Stimulated activated CD8-positive, alpha-beta memory T cell treated with anti-CD3 and anti-CD28 coated beads, Interleukin-2, amount 100 ng/mL, for 48 hours (primary cell): Measurements from ENCODE around the gene GKN2.
A peak's percentile ranks its signal among the peaks of the same experiment; 100 is the strongest.
"Not testable (repeated sequence)": the region's sequence is repeated elsewhere in the genome, so short reads cannot be mapped to it uniquely, and the experiment has no call there.

Experiments
- DNase-seq, 2 donors: peaks; one replicate each; pipeline ENCODE4 v3.0.0-alpha.2; 2020; ENCODE audit warnings: low read depth in 2 of 2

GKN2 gene

GRCh38 chr2:68920481-68921170 lies 32.1 kb downstream of the GKN2 start:
- no peak for DNase-seq

- DNase-seq = no peak
These were observed 34.2 kb downstream of the GKN2 start for GRCh38 chr2:68918497-68918896.

DNA sequence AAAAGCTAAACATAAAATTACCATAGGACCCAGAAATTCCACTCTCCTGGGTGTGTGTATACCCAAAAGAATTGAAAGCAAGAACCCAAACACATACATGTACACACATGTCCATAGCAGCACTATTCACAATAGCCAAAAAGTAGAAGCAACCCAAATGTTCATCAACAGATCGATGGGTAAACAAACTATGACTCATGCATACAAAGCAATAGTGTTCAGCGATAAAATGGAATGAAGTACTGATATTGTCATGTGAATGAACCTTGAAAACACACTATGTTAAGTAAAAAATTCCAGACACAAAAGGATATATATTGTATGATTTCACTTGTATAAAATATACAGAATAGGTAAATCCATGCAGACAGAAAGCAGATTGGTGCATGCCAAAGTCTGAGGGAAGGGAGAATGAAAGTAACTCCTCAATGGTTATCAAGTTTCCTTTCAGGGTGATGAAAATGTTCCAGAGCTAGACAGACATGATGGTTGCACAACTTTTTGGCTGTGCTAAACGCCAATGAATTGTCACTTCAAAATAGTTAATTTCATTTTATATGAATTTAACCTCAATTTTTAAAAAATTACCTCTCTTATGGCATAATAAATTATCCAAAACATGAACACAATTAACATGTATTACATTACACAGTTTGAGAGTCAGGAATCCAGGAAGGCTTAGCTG lies 35.5 kb downstream of the GKN2 start:
- no peak for DNase-seq

GRCh38 chr2:68916226-68916625 lies 36.5 kb downstream of the GKN2 start:
- DNase-seq = no peak

GRCh38 chr2:68915393-68915792 lies 37.3 kb downstream of the GKN2 start:
- no peak for DNase-seq

- DNase-seq = no peak
These were observed 39.3 kb downstream of the GKN2 start for GRCh38 chr2:68913359-68913758.

DNA sequence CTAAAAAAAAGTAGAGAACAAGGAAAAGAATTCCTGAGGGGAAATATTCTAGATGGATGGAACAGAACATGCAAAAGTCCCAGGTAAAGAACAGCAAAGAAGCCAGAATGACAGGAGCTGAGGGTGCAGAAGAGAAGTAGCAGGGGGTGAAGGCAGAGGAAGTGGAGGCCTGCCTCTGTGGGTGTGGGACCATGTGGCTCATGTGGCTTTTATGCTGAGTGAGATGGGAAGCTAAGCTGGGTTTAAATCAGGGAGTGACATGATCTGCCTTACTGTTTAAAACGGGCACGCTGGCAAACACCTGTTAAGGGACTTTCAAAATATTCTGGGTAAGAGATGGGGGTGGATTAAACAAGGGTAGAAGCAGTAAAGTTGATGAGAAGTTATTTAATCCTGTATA lies 40.0 kb downstream of the GKN2 start:
- no peak for DNase-seq

DNA sequence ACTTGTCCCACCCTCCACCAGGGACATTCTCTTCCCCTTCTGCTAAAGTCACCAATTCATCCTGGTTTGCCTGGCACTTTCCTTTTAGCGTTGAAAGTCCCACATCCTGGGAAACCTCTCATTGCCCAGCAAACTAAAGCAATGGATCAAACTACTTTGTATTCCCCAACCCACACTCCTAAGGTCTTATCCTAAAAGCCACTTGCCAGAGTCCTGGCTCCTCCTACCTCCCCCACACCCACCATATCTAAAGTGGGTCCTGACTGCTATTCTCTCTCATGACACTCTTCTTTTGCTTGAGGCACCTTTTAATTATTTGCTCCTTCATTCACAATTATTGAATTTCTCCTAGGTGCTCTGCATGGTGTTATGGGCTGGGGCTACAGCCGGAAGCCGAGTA lies 40.6 kb downstream of the GKN2 start:
- DNase-seq = no peak

DNA sequence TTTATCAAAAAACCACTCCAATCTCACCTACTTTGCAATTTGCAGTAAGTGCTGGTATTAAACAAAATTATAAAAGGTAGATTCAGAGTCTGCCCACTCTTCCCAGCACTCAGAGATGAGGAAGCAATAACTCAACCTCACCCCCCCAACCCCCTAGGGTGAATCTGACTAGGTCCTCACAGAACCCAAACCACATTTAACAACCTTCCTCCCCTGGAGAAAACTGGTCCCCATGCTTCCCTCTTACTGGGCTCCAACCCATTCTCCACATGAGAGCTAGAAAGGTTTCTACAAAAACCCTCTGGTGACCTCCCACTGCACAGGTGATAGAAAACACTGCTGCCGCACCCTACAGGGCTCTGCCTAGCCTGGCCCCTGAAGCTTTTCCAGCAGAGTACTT lies 41.0 kb downstream of the GKN2 start:
- DNase-seq = no peak

DNA sequence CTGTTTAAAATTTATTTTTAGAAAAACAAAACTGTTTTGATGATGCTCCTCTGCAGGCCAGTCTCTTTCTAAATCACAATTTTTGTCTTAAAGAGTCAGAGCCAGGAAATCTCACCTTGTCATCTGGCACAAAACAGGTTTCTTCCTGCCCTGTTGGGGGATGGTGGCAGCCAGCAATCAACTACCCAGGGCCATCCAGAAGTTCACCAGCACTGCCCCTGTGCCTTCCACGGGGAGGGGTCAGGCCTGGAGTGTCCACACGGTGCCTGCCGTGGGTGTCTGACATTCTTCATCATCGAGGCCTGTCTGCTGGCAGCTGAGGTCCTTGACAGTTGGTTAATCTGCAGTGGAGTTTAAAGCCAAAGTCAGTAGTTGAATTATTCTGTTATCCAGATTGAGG lies 41.4 kb downstream of the GKN2 start:
- no peak for DNase-seq

DNA sequence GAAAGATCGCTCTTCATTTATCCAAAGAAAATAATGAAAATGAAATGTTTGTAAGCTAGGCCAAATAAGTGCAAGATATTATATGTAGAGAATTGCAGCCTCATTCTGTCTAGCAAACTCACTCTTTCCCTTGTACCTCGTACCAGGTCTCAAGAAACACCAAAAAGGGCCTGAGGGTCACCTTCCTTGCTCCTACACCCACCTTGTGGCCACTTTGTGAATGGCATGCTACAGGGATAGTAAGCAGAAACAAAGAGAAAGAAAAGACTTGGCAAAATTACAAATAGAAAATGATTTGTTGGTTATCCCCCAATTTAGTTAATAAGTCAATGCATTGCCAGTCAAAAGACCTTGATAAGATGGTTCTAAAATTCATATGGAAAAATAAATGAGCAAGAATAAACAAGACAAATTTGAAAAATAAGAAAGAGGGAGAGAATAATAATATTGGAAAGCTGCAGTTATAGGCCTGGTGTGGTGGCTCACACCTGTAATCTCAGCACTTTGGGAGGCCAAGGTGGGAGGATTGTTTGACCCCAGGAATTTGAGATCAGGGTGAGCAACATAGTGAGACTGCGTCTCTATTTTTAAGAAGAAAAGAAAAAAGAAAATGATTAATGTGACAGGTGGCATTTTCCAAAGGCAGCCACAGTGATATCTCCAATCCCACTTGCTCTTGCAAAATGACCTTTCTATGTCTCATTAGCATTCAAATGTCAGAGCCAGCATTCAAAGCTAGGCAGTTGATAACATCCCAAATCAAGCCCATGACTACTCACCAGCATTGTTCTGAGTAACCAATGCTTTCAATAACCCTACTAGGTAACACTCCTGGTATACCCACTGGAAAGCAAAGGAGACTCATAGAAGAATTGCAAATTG lies 42.7 kb downstream of the GKN2 start:
- DNase-seq = peak; percentile 45 to 61

GRCh38 chr2:68908392-68908970 lies 44.2 kb downstream of the GKN2 start:
- DNase-seq = peak; percentile 39 to 67

DNA sequence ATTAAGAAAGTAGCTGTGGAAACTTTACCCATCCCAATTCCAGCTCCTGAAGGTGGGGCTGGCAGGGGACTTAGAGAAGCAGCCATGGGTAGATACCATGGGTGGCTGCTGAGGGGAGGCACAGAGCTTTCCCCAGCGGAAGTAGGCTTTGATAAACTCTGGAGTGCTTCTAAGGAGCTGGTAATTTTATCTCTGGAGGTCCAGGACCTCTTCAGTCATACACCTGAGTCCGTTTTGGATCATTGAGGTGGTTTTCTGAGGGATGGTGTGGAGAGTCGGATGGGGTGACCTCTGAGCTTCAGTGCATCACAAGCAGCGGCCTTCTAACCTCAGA lies 44.8 kb downstream of the GKN2 start:
- DNase-seq = no peak

DNA sequence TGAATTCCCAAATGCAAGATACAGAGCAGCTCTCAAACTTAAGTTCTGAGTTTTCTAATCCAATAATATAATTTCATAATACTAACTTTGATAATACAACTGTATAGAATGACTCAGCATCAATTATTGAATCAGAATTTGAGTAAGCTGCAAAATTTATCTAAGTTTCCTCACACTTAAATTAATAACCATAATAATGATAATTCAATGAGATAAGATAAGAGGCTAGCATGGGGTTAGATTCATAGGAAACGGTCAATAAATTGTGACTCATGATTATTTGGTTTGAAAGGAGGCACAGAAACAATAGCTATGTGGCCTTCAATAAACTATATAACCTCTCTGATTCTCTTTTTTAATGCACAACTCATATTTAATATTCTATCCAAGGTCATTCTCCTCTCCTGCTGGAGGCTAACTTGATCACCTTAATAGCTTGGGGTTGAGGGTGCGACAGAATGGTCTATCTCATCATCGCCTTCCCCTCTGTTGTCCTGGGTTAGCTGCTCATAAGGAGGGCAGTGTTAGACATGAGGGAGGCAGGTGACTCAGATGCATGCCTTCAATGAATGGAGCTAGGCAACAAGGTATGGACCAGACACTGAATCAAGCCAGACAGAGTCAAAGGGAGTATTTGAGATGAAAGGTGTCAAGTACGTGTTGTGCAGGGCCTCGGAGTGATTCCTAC lies 45.3 kb downstream of the GKN2 start:
- no peak for DNase-seq

- DNase-seq = no peak
These were observed 46.0 kb downstream of the GKN2 start for GRCh38 chr2:68906716-68907115.

- no peak for DNase-seq
These were observed 47.6 kb downstream of the GKN2 start for GRCh38 chr2:68905116-68905515.

DNA sequence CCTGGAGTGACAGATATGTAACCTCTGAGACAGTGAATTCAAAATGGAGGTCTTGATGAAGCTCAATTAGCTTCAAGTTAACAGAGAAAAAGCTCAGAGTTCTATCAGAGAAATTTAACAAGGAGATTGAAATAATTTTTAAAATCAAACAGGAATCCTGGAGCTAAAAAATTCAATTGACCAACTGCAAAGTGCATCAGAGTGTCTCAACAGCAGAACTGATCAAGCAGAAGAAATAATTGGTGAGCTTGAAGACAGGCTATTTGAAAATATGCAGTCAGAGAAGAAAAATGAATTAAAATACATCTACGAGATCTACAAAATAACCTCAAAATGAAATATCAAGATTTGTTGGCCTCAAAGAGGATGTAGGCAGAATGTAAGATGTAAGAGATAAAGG lies 51.1 kb downstream of the GKN2 start:
- DNase-seq = no peak

GRCh38 chr2:68901199-68901514 lies 51.5 kb downstream of the GKN2 start:
- no peak for DNase-seq

DNA sequence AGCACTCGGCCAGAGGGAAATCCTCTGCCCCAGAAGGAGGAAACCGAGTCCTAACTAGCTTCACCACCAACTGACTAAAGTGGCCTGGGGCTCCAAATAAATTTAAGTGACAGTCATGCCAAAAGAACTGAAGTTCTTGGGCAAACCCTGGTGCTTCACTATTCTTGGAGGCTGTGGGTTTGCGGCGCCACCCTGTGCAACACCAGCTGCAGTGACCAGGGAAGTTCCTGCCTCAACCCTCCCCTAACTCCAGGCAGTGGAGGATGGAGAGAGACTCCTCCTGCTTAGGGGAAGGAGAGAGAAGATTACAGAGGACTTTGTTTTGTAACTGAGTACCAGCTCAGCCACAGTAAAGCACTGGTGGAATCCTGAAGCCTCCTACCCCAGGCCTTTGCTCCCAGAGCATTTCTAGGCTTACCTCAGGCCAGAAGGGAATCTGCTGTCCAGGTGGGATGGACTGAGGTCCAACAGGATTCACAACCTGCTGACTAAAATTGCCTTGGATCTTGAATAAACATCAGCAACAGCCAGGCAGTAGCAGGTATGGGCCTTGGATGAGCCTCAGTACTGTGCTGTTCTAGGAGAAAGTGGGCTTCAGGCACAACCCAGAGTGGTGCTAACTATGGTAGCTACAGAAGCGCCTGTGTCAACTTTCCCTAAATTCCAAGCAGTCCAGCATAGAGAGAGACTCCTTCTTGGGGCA lies 52.0 kb downstream of the GKN2 start:
- DNase-seq = no peak

DNA sequence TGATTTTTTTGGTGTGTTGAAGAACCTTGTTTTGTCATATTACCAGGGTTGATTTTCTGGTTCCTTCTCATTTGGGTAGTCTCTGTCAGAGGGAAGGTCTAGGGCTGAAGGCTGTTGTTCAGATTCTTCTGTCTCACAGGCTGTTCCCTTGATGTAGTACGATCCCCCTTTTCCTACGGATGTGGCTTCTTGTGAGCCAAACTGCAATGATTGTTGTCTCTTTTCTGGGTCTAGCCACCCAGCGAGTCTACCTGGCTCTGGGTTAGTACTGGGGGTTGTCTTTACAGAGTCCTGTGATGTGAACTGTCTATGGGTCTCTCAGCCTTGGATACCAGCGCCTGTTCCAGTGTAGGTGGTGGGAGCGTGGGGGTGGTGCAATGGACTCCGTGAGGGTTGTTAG lies 56.7 kb downstream of the GKN2 start:
- not testable (repeated sequence) for DNase-seq
